Activated T-helper 1 cell treated with anti-CD3 and anti-CD28 coated beads, Interleukin-2, amount 50 U/mL, for 16 hours (primary cell): Measurements from ENCODE around the gene UXS1.
"Not testable (repeated sequence)": the region's sequence is repeated elsewhere in the genome, so short reads cannot be mapped to it uniquely, and the experiment has no call there.

ENCODE experiments used
- DNase-seq, 2 donors: peaks; one replicate each; pipeline ENCODE4 v3.0.0-alpha.2; 2020; ENCODE audit warnings: low read depth in 1 of 2, low spot score in 1 of 2

UXS1 gene

GRCh38 chr2:106137731-106138521 is 56.2 kb downstream of the UXS1 start:
- DNase-seq: no peak

- not testable (repeated sequence) for DNase-seq
Measured at GRCh38 chr2:106131192-106131591, 62.9 kb downstream of the UXS1 start.

GRCh38 chr2:106130251-106130998 is 63.7 kb downstream of the UXS1 start:
- no peak for DNase-seq

GRCh38 chr2:106129592-106129991 is 64.5 kb downstream of the UXS1 start:
- no peak for DNase-seq

- DNase-seq: no peak
Measured at GRCh38 chr2:106129150-106129549, 65.0 kb downstream of the UXS1 start.

- no peak for DNase-seq
Measured at GRCh38 chr2:106127776-106128268, 66.3 kb downstream of the UXS1 start.

- DNase-seq: no peak
Measured at GRCh38 chr2:106127282-106127771, 66.8 kb downstream of the UXS1 start.

GRCh38 chr2:106126705-106127281 is 67.3 kb downstream of the UXS1 start:
- no peak for DNase-seq

GRCh38 chr2:106126295-106126694 is 67.8 kb downstream of the UXS1 start:
- DNase-seq: no peak

GRCh38 chr2:106124905-106125549 is 69.1 kb downstream of the UXS1 start:
- DNase-seq: no peak

- no peak for DNase-seq
Measured at GRCh38 chr2:106124106-106124756, 69.9 kb downstream of the UXS1 start.

- DNase-seq: no peak
Measured at GRCh38 chr2:106122157-106122556, 71.9 kb downstream of the UXS1 start.

- DNase-seq: no peak
Measured at GRCh38 chr2:106120432-106120831, 73.7 kb downstream of the UXS1 start.

GRCh38 chr2:106119074-106119473 is 75.0 kb downstream of the UXS1 start:
- DNase-seq: no peak

- DNase-seq: no peak
Measured at GRCh38 chr2:106117882-106118684, 76.0 kb downstream of the UXS1 start.

- DNase-seq: no peak
Measured at GRCh38 chr2:106117347-106117746, 76.8 kb downstream of the UXS1 start.

GRCh38 chr2:106116248-106116647 is 77.9 kb downstream of the UXS1 start:
- DNase-seq: no peak

GRCh38 chr2:106115665-106116064 is 78.4 kb downstream of the UXS1 start:
- no peak for DNase-seq

- no peak for DNase-seq
Measured at GRCh38 chr2:106115250-106115649, 78.9 kb downstream of the UXS1 start.

- DNase-seq: no peak
Measured at GRCh38 chr2:106114166-106114565, 79.9 kb downstream of the UXS1 start.
